HepG2 (cell line): ENCODE measurements around the gene UTS2R. TPM values are rescaled to one million over a fixed set of nuclear protein-coding genes. Genes with fewer than 3 reads are reported as not detected.

Experiments used
- ELF1 ChIP-seq: sonication (generic); formaldehyde crosslinking; IDR thresholded peaks from 2 replicates; pipeline ENCODE4 v1.4.0; 2020; ENCODE audit warnings: missing genetic modification reagents
- ELF4 ChIP-seq: sonication (generic); formaldehyde crosslinking; IDR thresholded peaks from 2 replicates; pipeline ENCODE4 v1.5.0; 2020; ENCODE audit warnings: missing genetic modification reagents, mild to moderate bottlenecking, moderate library complexity, borderline replicate concordance
- KIAA2018 ChIP-seq: sonication (generic); formaldehyde crosslinking; IDR thresholded peaks from 2 replicates; pipeline ENCODE4 v1.5.0; 2020; ENCODE audit warnings: mild to moderate bottlenecking, missing genetic modification reagents, borderline replicate concordance
- MYC ChIP-seq: sonication (generic); formaldehyde crosslinking; IDR thresholded peaks from 2 replicates; pipeline ENCODE4 v1.9.0; 2021; ENCODE audit warnings: missing genetic modification reagents, borderline replicate concordance
- SP1 ChIP-seq, 2 experiments: fragments of 450-650 bp in 1 of 2; sonication (generic) in 1 of 2; formaldehyde crosslinking in 1 of 2; IDR thresholded peaks; 2 replicates each; pipeline versions ENCODE4 v1.4.0 to v1.6.1; 2016 to 2020; ENCODE audit warnings: missing genetic modification reagents in 1 of 2
- TSC22D2 ChIP-seq: sonication (generic); formaldehyde crosslinking; IDR thresholded peaks from 2 replicates; pipeline ENCODE4 v1.5.1; 2020; ENCODE audit warnings: missing genetic modification reagents, mild to moderate bottlenecking, borderline replicate concordance
- ZGPAT ChIP-seq: IDR thresholded peaks from 2 replicates; pipeline ENCODE4 v1.6.1; 2016; ENCODE audit warnings: mild to moderate bottlenecking
- ZNF687 ChIP-seq: sonication (generic); formaldehyde crosslinking; IDR thresholded peaks from 2 replicates; pipeline ENCODE4 v1.5.1; 2020; ENCODE audit warnings: mild to moderate bottlenecking, missing genetic modification reagents, moderate library complexity
- ZNF83 ChIP-seq: sonication (generic); formaldehyde crosslinking; IDR thresholded peaks from 2 replicates; pipeline ENCODE4 v1.4.0; 2020; ENCODE audit warnings: missing genetic modification reagents, mild to moderate bottlenecking, borderline replicate concordance
- polyA plus RNA-seq, 8 experiments: library from polyadenylated mRNA; depleted of rRNA in 3 of 8; stranded (reverse) in 7 of 8; unstranded in 1 of 8; fragments of >200 nt; fragmentation: Illumina TruSeq in 4 of 8; extraction: Trizol in 4 of 8; gene quantifications; 2 replicates each; pipeline versions ENCODE4 v1.2.1 to v1.2.3, GENCODE V29; 2011 to 2016; ENCODE audit warnings: low read depth in 4 of 8, missing spikeins in 1 of 8, mixed read lengths in 1 of 8; ENCODE audit not compliant: insufficient read depth in 1 of 8
- total RNA-seq, 5 experiments: library from RNA; depleted of rRNA; stranded (reverse); fragments of >200 nt; fragmentation: Illumina TruSeq; extraction: Trizol; gene quantifications; 2 replicates each; pipeline ENCODE4 v1.2.3, GENCODE V29; 2016; ENCODE audit warnings: low read depth in 1 of 5
- TF ChIP-seq, protein P1 (sequence below): sonication (generic); formaldehyde crosslinking; IDR thresholded peaks from 2 replicates; pipeline ENCODE4 v1.8.0; 2022; ENCODE audit warnings: mild to moderate bottlenecking, missing genetic modification reagents; ENCODE audit not compliant: insufficient replicate concordance

Gene UTS2R
- total and polyA plus RNA-seq, 2 of the 13 experiments (the other 11 are each of a cell fraction or from before 2014, with no cell fraction given): 0.13 to 0.15 TPM

GRCh38 chr17:82358465-82359350 lies 12.9 kb upstream of the UTS2R start, which contains the start of gene TEX19 (continued):
- no peak for TF ChIP-seq KIAA2018 (CRISPR knock-in tag)
- peak; percentile 47; the same call in 1 of the 2 replicates for TF ChIP-seq MYC (CRISPR knock-in tag)
- TF ChIP-seq, protein P1, sequence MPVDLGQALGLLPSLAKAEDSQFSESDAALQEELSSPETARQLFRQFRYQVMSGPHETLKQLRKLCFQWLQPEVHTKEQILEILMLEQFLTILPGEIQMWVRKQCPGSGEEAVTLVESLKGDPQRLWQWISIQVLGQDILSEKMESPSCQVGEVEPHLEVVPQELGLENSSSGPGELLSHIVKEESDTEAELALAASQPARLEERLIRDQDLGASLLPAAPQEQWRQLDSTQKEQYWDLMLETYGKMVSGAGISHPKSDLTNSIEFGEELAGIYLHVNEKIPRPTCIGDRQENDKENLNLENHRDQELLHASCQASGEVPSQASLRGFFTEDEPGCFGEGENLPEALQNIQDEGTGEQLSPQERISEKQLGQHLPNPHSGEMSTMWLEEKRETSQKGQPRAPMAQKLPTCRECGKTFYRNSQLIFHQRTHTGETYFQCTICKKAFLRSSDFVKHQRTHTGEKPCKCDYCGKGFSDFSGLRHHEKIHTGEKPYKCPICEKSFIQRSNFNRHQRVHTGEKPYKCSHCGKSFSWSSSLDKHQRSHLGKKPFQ (CRISPR knock-in tag): no peak
- TF ChIP-seq SP1 (IDR thresholded peaks at IDR 0.05): no peak
- 0 out of 2 replicates have a peak, but pooled peaks have one; percentile 32 for TF ChIP-seq SP1 (CRISPR knock-in tag; IDR thresholded peaks at IDR 0.05)
- TF ChIP-seq ZNF83 (CRISPR knock-in tag): peak; percentile 46; the same call in 1 of the 2 replicates
- 0 out of 2 replicates have a peak, but pooled peaks have one; percentile 61 for TF ChIP-seq TSC22D2
- peak; percentile 89 for TF ChIP-seq ZNF687 (CRISPR knock-in tag)
- peak; percentile 71 for TF ChIP-seq ELF1 (CRISPR knock-in tag)
- 0 out of 2 replicates have a peak, but pooled peaks have one; percentile 49 for TF ChIP-seq ZGPAT (CRISPR knock-in tag)
- 0 out of 2 replicates have a peak, but pooled peaks have one; percentile 37 for TF ChIP-seq ELF4 (CRISPR knock-in tag)
